Measurements from ENCODE around the gene CEP112.

GRCh38 chr17:65893692-65894279 lies 298.1 kb downstream of the CEP112 start:
- TF ChIP-seq CTCF (IDR thresholded peaks at IDR 0.05) = no peak
- TF ChIP-seq POLR2A (IDR thresholded peaks at IDR 0.05) = no peak

Data from testis (tissue), 2 donors.